ENCODE measurements around the gene SGCE.

GRCh38 chr7:94594882-94595281, 61.1 kb downstream of the SGCE start:
- no peak for TF ChIP-seq ZNF473 (tag by site-specific recombination; IDR thresholded peaks at IDR 0.05)
- TF ChIP-seq, protein P1, sequence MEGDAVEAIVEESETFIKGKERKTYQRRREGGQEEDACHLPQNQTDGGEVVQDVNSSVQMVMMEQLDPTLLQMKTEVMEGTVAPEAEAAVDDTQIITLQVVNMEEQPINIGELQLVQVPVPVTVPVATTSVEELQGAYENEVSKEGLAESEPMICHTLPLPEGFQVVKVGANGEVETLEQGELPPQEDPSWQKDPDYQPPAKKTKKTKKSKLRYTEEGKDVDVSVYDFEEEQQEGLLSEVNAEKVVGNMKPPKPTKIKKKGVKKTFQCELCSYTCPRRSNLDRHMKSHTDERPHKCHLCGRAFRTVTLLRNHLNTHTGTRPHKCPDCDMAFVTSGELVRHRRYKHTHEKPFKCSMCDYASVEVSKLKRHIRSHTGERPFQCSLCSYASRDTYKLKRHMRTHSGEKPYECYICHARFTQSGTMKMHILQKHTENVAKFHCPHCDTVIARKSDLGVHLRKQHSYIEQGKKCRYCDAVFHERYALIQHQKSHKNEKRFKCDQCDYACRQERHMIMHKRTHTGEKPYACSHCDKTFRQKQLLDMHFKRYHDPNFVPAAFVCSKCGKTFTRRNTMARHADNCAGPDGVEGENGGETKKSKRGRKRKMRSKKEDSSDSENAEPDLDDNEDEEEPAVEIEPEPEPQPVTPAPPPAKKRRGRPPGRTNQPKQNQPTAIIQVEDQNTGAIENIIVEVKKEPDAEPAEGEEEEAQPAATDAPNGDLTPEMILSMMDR (tag by site-specific recombination; IDR thresholded peaks at IDR 0.05), result no peak
- no peak for TF ChIP-seq ZFHX2 (tag by site-specific recombination; conservative IDR thresholded peaks at IDR 0.05)
- no peak for TF ChIP-seq ZNF76 (tag by site-specific recombination; IDR thresholded peaks at IDR 0.05; ENCODE audit: borderline replicate concordance, low read depth)
- TF ChIP-seq ZNF121 (tag by site-specific recombination; IDR thresholded peaks at IDR 0.05), result no peak
- no peak for TF ChIP-seq ZNF423 (tag by site-specific recombination; IDR thresholded peaks at IDR 0.05)
- no peak for TF ChIP-seq TSHZ1 (tag by site-specific recombination; IDR thresholded peaks at IDR 0.05; ENCODE audit: borderline replicate concordance)
- TF ChIP-seq ZNF561 (tag by site-specific recombination; IDR thresholded peaks at IDR 0.05; ENCODE audit: borderline replicate concordance), result no peak
- TF ChIP-seq ZNF394 (tag by site-specific recombination; IDR thresholded peaks at IDR 0.05; ENCODE audit: borderline replicate concordance), result no peak
- TF ChIP-seq SP2 (tag by site-specific recombination; IDR thresholded peaks at IDR 0.05), result no peak
- TF ChIP-seq EGR2 (tag by site-specific recombination; IDR thresholded peaks at IDR 0.05; ENCODE audit: low read depth), result no peak
- TF ChIP-seq, protein P2, sequence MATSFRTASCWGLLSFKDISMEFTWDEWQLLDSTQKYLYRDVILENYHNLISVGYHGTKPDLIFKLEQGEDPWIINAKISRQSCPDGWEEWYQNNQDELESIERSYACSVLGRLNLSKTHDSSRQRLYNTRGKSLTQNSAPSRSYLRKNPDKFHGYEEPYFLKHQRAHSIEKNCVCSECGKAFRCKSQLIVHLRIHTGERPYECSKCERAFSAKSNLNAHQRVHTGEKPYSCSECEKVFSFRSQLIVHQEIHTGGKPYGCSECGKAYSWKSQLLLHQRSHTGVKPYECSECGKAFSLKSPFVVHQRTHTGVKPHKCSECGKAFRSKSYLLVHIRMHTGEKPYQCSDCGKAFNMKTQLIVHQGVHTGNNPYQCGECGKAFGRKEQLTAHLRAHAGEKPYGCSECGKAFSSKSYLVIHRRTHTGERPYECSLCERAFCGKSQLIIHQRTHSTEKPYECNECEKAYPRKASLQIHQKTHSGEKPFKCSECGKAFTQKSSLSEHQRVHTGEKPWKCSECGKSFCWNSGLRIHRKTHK (tag by site-specific recombination; IDR thresholded peaks at IDR 0.05), result no peak

Data from HEK293 (cell line).